Jurkat, Clone E6-1 (cell line): Measurements from ENCODE around the gene ERG.

Source experiments
- DNase-seq: peaks from one replicate; pipeline ENCODE4 v3.0.0-alpha.2; 2011; ENCODE audit warnings: low read depth, low spot score
- H3K4me3 ChIP-seq: 2 replicates; pipeline ENCODE4 v1.5.1; 2011; ENCODE audit warnings: mild to moderate bottlenecking, low read length, control low read depth, moderate library complexity

ERG gene

DNA sequence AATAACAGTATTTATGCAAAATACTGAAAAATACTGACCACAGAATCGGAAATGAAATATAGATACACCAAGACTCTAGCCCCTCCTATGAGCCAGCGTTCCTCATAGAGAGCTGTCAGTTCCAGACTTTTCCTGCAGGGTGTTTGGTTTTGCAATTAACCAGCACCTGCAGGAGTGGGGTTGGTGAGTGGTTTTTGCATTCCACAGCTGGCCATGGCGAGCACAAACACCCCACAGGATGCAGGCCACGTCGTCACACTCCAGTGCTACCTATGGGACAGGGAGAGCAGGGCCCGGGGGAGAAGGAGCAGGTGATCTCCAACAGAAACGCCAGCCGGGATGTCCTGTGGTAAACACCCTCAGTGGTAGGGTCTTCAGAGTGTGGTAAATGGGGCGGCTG, 94.1 kb downstream of the ERG start:
- no peak overlapping the region for H3K4me3 ChIP-seq
- no peak for DNase-seq

DNA sequence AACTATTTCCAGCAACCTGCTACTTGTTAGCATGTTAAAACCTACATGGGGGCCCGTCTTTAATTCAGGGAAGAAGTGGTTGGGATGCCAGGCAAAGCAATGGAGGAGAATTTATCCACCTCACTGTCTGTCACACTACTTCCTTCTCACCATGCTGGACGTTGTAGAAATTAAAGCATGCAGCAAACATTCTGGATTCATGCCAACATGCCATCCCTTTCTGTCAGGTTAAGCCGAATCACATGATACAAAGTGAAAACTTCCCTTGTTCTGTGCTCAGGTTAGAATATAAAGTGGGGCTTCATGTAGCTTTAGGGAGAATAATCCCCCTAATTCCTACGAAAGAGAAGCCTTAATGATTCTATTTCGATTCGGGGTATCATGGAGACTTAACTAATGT, 95.5 kb downstream of the ERG start:
- no peak for DNase-seq

DNA sequence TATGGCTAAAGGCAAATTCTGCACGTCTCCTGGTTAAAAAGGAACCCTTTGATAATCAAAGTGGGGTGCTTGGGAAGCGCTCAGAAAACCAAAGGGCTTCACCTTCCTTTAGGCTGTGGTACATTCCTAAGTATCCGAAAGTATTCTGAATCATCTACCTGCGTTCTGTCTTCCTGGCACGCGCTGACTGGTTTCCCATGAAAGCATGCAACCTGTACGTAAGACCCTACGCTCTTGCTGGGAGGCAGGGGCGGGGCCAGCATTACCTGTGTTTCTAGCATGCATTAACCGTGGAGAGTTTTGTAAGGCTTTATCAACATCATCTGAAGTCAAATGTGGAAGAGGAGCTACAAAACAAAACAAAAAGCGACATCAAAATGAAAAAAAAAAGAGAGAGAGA, 96.0 kb downstream of the ERG start:
- no peak for DNase-seq
- no peak overlapping the region for H3K4me3 ChIP-seq

More for the DNA sequence above, 95.5 kb downstream of the ERG start:
- H3K4me3 ChIP-seq: no peak overlapping the region

DNA sequence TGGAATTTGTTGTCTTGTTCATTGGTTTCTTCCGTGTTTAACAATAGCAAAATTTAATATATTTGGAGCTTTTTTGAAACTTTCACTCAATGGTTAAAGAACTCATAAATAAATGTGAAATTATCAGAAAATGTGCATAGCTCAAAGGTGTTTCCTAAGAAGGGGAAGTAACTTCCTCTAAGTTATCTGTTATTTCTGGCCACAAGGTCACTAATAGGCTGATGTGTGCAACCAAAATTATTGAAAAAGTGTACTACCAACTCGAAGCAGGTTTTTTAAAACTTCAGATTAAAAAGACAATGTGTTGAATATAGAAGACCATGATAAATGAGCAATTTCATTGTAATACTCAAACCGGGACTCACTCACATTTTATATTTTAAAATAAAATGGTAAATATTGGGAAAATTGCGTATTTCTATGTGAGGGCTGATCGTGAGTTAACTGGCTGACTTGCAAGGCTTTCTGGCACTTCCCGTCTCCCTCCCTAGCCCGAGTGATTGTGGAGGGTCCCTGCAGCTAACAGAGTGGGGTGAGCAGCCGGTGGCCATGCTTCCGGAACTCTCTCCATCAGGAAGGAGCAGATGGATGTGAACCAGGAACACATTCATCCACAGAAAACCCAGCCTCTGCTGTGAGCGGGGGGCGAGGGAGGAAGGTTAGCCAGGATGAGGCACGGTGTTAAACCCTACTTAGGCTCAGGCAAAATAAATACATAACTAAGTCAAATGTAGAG, 96.9 kb downstream of the ERG start:
- no peak overlapping the region for H3K4me3 ChIP-seq
- DNase-seq: no peak

DNA sequence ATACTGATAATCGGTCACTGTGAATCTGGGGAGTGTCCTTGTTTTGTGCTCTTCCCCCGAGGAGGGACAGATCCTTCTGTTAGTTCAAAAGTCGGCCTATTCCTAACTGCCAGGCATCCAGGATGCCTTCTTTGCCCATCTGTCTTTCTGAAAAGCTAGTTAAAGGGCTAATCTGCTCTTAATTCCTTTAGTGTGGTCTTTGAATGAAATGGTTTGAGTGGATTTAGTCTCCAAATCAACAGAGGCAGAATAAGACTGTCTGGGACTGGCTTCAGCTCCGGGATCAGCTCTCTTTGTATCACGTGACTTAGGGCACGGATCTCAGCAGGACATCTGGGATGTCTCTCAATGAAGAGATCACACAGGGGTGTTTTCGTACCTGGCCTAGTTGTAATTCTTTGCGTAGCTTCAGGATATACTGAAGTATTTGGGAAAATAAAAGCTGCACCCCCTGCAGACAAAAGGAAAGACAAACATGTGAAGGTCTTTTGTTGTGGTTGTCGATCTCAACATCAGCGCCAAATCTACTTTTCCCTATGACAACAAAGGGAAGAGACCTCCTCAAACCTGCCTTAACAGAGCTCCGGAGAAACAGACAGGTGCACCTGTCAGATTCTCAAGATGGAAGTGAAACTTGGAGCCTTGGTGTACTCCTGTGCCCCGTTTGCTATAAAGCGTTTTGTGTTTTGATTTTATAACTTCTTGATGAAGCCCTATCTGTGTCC, 97.9 kb downstream of the ERG start:
- peak overlapping the region; percentile 23 for H3K4me3 ChIP-seq
- DNase-seq: peak; percentile 57

DNA sequence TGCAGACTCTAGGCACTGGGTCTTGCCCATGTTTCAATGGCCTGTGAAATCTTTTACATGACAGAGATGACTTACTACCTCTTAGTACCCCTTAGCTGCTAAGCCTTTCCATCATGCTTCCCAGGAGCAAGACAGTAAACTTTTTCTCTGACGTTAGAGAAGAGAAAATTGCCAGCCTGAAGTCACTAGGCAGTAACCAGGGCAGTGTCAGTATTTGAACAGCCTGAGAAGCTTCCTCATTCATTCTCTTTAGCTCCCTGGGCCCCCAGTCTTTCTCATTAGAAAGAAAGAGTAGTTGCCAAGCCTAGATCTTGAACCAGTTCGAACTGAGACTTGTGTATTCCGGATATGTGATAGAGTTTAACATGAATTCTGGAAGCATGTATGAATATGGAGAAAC, 99.2 kb downstream of the ERG start:
- no peak for DNase-seq
- H3K4me3 ChIP-seq: no peak overlapping the region

DNA sequence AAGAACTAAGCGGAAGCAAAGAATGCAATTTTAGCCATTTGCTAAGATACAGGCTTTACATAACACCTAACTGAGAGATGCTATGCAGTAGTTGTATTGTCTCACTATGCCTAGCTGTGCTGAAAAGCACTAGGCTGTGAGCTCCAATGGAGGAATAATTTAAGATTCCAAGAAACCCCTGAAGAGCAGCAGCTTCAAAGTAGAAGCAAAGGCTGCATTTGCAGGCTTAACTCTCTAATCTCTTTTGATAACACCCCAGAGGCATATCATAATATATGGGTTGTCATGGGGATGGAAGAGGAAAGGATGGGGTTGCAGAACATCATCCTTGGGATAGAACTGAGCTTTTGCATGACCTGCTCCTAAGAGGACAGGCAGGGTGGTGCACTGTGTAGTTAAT, 102.0 kb downstream of the ERG start:
- no peak for DNase-seq
- H3K4me3 ChIP-seq: no peak overlapping the region

DNA sequence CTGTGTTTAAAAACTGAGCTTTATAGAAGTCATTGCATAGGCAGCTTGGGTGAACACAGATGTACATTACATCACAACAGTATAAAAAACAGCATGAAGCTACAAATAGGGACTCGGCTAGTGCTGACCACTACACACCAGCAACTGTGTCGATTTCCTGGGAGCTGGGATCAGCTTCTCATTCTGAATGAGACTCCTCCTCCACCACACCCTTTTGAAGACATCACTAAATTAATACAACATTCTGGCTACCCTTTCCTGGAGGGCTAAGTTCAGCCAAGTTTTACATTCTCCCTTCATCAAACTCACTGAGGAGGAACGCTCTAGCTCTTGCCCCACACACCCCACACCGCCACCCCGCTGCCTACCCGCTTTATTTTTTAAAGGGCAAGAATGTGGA, 102.7 kb downstream of the ERG start:
- DNase-seq: no peak
- no peak overlapping the region for H3K4me3 ChIP-seq

DNA sequence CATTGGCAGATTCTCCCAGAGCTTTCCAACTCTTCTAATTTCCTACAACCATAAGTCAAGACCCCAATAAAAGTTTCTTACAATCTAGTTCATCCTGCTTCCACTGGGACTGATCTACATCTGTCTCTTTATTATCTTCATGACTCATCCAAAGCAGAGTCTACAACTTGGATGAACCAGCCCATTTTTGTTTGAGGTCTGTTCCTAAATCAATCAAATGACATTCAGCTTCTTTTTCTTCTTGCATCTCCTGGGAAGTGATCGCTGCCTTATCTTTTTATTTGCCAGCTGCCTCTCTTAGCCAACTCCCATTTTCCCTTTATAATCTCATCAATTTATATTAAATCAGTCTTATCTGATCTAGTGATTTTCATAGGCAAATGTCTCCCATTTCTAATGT, 105.6 kb downstream of the ERG start:
- H3K4me3 ChIP-seq: no peak overlapping the region
- no peak for DNase-seq

DNA sequence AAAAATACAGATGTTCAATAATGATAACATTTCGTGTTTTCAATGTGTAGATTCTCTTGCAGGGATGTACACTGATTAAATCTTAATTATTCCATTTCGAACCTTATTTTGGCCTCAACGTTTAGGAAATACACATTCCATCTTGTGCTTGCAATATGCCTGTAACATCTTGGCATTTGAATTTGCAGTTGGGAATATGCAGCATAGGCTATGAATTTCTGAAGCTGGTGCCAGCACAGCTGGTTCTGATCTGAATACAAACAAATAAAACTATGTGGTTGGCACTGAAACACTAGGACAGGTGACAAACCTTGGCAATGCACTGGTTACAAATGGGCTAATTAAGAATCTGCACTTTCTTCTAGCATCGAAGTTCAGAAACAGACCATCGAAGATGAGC, 108.4 kb downstream of the ERG start:
- H3K4me3 ChIP-seq: no peak overlapping the region
- DNase-seq: no peak

DNA sequence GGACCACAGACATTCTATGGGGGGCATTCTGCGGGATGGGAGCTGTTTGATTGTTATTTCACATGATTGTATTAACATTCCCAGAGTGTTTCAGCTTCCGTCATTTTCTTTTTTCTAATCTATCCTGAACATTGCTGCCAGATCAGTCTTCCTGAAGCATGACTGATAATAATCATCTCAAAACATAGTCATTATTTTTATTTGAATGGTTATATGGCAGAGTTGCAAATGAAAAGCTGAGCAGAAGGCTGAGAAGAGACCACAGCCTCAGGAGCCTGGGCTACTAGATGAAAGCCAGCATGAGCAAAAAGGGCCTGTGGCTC, 109.0 kb downstream of the ERG start:
- no peak overlapping the region for H3K4me3 ChIP-seq
- DNase-seq: no peak

DNA sequence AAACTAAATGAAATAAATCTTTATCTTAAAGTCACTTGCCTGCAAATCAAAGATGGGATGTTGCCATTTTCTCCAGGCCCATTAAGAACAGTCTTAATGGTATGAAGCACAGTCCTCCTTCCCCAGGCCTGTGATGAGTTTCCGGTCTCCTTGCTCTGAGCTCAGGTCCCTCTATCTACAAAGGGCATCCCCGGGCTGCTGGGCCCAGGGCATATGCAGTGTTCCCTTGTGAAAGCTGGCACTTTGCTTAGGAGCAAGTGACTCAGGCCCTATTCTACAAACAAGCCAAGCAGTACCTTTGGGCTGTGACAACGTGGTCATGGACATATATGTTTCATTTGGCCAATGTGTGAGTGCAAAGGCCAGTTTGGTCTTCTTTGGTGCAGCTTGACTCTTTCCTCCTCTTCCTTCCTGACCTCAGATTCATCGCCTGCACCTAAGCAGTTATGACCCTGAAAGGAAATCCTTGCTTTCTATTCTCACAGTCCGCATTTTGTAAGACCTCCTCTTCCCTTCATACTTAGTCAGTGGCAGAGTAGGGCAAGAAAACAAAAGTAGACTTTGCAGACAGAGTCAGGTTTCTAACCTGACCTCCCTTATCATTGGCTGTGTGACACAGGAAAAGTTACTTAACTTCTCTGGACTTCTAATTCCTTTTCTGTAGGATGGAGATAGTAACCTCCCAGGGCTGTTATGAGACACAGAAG, 109.5 kb downstream of the ERG start:
- H3K4me3 ChIP-seq: no peak overlapping the region
- DNase-seq: no peak

DNA sequence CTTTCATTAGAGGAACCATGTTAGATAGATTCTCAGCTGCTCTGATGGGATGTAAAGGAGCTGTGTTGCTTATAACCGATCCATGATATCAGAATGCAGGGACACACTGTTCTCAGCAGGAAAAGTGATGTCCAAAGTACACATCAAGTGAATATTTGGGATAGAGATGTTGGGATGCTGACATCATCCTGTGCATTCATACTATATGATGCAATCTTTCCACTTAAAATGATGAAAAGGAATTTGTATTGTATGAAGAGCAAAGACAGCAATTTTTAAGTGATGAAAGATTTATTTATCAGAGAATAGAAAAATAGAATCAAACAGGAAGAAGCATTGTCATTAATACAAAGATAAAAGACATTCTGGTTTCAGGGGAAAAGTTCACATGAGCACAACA, 110.1 kb downstream of the ERG start:
- H3K4me3 ChIP-seq: no peak overlapping the region
- no peak for DNase-seq

DNA sequence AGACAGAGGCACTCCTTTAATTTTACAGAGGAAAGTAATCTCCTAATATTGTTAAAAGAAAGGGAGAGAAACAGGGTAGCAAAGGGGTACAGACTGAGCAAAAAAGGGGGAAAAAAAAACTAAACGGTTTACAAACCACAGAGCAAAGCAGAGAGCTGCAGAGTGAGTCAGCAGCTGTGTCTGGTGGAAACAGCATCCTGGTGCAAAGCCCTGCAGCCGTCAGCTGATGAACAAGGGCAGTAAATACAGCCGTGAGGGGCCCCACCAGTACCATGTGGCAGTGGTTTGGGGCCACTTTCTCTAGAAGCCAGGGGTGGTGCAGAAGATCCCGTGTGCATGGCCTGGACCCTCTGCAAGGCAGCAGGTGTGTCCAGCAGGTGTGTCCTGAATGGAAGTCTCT, 111.3 kb downstream of the ERG start:
- H3K4me3 ChIP-seq: no peak overlapping the region; the same call in 1 of the 2 replicates
- DNase-seq: peak; percentile 91

DNA sequence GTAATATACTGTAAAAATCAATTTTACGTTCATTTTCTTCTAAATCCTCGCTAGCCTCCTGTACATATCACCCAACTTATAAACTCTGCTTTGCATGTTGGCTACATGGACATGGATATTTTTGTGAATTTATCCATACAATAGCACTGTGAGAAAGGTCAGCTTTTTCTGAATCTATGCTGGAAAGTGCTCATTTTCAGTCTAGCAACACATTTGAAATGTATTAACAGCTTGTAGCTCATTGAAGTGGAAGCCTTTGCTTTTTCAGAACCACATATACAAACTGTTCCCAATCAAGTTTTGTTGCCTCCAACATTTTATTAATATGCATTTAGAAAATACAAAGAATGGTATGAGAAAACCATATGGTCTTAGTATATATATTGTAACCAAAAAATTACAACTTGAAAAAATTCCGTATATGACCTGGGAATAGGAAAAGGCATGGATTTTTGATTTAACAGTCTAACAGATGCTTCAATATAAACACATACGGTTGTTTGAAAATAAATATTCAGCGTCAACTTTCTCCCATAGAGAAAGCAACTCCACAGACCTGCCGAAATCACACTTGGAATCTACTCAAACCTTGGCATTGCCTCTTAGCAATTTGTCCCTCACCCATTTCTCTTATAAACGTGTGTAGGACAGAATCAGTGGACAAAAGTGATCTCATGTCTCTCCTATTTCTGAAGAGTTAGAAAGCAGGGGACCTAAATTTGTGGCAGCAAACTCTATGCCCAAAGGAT, 112.7 kb downstream of the ERG start:
- DNase-seq: no peak
- H3K4me3 ChIP-seq: no peak overlapping the region

DNA sequence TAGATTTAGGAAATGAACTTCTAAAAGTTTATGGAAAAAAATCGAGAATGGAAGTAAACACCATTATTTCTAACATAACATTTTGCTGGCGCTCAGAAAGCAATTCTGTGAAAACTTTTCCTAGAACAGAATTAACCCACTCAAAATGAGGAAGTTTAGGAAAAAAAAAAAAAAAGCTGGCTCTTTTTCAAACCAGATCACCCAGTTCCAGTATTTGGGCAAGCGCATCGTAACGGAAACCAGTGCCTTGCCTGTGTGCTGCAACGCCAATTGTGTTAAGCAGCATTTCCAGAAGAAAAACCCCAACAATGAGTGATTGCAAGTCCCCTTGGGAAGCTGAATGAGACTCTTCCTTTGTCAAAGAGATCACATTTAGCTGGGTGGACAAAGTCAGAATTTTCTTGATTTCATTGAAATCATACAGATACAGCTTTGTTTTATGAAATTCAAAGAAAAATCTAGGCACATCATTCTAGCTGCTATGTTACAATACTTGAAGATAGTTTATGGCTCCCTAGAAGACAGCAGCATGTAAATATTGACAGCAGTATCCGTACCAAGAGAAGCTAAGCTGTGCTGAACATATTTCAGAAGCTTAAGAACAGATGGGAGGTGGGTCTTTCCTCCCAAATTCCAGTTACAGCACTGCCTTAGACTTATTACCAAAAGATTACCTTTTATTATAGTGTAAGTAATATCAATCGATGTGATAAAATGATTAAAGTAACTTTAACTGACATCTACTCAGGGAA, 113.4 kb downstream of the ERG start:
- no peak overlapping the region for H3K4me3 ChIP-seq
- no peak for DNase-seq

DNA sequence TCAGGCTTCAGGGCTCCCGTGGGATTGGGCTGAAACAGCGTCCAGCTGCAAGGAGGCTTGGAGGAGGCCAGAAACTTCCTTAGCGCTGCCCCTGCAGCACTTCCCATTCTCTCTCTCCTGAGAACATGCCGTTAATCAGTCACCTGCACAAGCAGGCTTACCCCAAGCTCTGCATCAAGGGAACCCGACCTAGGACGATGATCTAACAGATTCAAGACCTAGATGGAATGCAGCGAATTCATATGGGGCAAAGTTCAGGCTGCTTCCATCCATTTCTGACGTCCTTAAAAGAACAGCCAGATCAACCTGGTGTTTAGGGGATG, 114.1 kb downstream of the ERG start:
- no peak for DNase-seq
- no peak overlapping the region for H3K4me3 ChIP-seq

DNA sequence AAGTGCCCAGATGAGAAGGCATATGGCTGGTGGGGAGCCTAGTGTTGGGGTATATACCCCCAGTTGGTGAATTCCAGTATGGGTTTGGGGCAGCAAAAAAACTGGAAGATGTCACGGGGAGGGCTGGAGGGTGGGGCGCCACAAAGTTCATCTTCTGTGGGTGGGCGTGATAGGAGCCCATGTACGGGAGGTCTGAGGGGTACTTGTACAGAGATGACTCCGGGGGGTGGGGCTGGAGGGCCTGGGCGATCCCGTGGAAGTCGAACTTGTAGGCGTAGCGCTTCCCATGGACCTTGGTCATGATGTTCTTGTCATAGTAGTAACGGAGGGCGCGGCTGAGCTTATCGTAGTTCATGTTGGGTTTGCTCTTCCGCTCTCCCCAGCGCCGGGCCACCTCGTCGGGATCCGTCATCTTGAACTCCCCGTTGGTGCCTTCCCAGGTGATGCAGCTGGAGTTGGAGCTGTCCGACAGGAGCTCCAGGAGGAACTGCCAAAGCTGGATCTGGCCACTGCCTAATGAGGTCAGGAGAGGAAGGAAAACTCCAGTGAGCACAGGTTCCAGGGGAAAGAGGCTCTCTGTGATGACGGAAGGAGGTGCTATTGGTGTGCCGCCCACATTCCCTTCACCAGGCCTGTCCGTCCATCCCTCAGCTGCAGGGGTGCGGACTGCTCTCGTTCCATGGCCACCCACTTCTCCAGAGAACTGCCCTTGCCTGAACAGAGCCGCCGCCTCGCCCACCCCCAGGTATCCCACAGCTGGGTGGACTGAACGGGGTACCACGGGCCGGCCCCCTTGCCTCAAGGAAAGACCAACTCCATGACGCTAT, 114.7 kb downstream of the ERG start:
- H3K4me3 ChIP-seq: no peak overlapping the region
- DNase-seq: no peak
